ENCODE data around the gene EFCC1. TPM values are rescaled to one million over a fixed set of nuclear protein-coding genes. Genes with fewer than 3 reads are reported as not detected.

The EFCC1 gene
- total and polyA plus RNA-seq, 2 donors from 2014 or later = 2.4 to 3.7 TPM

DNA sequence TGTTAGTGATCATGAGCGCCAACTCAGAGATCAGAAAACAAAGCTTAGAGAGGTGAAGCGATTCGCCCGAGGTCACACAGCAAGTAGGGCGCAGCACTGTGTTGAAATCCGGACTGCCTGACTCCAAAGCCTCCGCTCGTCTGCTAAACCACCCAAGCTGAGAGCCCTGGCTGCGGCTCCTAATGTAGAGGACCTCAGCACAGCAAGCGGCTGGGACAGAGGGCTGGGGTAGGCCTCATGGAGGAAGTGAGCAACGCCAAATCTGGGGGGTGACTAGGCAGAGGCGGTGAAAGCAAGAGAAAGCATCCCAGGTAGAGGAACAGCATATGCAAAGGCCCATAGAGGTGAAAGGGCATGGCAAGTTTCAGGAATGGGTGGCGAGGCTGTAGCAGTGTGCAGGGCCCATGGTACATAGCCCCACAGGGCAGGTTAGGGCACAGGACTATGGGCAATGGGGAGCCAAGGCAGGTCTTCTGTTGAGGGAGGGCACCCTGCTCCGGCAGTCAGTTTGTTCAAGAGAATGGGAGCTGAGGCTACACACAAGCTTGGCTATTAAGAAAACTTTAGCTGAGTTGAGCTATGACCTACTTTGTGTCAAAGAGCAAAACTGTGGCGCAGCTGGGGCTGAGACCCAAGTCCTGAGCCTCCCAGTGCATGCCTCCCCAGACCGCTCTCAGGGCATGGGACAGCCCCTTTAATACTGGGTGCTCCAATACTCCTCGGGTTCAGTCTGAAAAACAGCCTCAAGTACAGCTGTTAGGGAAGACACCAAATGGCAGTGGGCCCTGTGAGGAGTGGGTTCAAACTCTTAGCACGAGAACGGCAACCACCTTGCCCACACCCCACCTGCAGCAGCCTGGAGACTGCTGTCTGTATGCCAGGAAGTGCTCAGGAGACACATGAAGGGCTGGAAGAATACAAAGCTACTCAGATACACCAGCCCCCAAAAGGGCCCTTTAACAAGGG is 6.2 kb upstream of the EFCC1 start:
- TF ChIP-seq, protein P1, sequence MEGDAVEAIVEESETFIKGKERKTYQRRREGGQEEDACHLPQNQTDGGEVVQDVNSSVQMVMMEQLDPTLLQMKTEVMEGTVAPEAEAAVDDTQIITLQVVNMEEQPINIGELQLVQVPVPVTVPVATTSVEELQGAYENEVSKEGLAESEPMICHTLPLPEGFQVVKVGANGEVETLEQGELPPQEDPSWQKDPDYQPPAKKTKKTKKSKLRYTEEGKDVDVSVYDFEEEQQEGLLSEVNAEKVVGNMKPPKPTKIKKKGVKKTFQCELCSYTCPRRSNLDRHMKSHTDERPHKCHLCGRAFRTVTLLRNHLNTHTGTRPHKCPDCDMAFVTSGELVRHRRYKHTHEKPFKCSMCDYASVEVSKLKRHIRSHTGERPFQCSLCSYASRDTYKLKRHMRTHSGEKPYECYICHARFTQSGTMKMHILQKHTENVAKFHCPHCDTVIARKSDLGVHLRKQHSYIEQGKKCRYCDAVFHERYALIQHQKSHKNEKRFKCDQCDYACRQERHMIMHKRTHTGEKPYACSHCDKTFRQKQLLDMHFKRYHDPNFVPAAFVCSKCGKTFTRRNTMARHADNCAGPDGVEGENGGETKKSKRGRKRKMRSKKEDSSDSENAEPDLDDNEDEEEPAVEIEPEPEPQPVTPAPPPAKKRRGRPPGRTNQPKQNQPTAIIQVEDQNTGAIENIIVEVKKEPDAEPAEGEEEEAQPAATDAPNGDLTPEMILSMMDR (IDR thresholded peaks at IDR 0.05; ENCODE audit: borderline replicate concordance, extremely low read depth, insufficient read depth) = no peak
- Histone ChIP-seq H3K27me3 (ENCODE audit: control insufficient read depth, insufficient read depth, low read length) (peaks cover 2% of the 10 kb centered on the region), H3K9me3 (ENCODE audit: control insufficient read depth in 2 of 3, insufficient read depth in 1 of 3, low read length in 3 of 3) (no peaks in the 10 kb centered on the region), H3K9ac (ENCODE audit: low read length in 3 of 3) (no peak overlapping the region), H3K27ac (ENCODE audit: low read depth in 2 of 2, low read length in 2 of 2) (no peak overlapping the region), H3K4me1 (ENCODE audit: control insufficient read depth in 2 of 3, insufficient read depth in 2 of 3, low read depth in 1 of 3, low read length in 3 of 3) (peaks cover 0 to 9% (median 3%) of the 10 kb centered on the region in 3 donors), H3K4me3 (ENCODE audit: low read length in 3 of 3) (peak overlapping the region in 2 of 3 donors; percentile 19 to 49), H3K36me3 (ENCODE audit: control insufficient read depth in 2 of 3, insufficient read depth in 3 of 3, low read length in 3 of 3) (no peaks in the 10 kb centered on the region)
- intact Hi-C loops (cut with DNase I) = no loop called here
- no peak for FAIRE-seq
- DNase-seq = peak in 1 of 5 donors; percentile 54

DNA sequence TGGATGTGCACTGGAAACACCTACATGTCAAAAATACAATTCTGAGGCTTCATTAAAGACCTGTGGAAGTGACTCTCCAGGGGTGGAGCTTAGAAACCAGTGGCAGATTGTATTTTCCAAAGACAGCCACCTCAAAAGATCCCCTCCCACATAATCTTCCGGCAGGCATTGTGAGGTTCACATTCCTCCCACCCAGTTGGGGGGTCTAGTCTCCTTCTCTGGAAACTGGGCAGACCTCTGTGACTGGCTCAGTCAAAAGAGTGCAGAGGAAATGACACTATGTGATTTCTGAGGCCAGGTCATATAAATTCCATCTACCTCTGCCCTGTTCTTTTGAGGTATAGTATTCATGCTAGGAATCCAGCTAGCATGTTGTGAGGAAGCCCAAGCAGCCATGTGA is 5.4 kb upstream of the EFCC1 start:
- no peak overlapping the region for H3K9ac ChIP-seq (ENCODE audit: low read length in 3 of 3)
- H3K27ac ChIP-seq (ENCODE audit: low read depth in 2 of 2, low read length in 2 of 2) = no peak overlapping the region
- no peaks in the 10 kb centered on the region for H3K9me3 ChIP-seq (ENCODE audit: control insufficient read depth in 2 of 3, insufficient read depth in 1 of 3, low read length in 3 of 3)
- DNase-seq = no peak
- peaks cover 0 to 12% (median 3%) of the 10 kb centered on the region in 3 donors for H3K4me1 ChIP-seq (ENCODE audit: control insufficient read depth in 2 of 3, insufficient read depth in 2 of 3, low read depth in 1 of 3, low read length in 3 of 3)
- H3K4me3 ChIP-seq (ENCODE audit: low read length in 3 of 3) = no peak overlapping the region
- intact Hi-C loops (cut with DNase I) = no loop called here
- H3K36me3 ChIP-seq (ENCODE audit: control insufficient read depth in 2 of 3, insufficient read depth in 3 of 3, low read length in 3 of 3) = no peaks in the 10 kb centered on the region
- peaks cover 8% of the 10 kb centered on the region for H3K27me3 ChIP-seq (ENCODE audit: control insufficient read depth, insufficient read depth, low read length)
- no peak for FAIRE-seq
- TF ChIP-seq, protein P1 (IDR thresholded peaks at IDR 0.05; ENCODE audit: borderline replicate concordance, extremely low read depth, insufficient read depth) = no peak

DNA sequence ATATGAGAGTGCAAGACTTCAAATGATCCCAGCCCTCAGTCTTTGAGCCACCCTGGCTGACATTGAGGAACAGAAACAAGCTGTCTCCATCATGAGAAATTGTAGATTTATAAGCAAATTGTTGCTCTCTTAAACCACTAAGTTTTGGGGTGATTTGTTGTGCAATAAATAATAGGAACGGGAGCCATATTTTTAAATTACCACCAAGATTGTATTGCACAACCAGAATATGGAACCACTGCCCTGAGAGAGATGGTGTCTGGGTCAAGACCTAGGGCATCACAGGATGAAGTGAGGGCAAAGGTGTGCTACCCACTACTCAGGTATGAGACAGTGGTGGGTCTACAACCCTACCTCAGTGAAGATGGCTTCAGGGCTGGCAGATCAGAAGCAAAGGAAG is 4.9 kb upstream of the EFCC1 start:
- intact Hi-C loops (cut with DNase I) = no loop called here
- H3K4me3 ChIP-seq (ENCODE audit: low read length in 3 of 3) = no peak overlapping the region
- TF ChIP-seq, protein P1 (IDR thresholded peaks at IDR 0.05; ENCODE audit: borderline replicate concordance, extremely low read depth, insufficient read depth) = no peak
- no peaks in the 10 kb centered on the region for H3K9me3 ChIP-seq (ENCODE audit: control insufficient read depth in 2 of 3, insufficient read depth in 1 of 3, low read length in 3 of 3)
- H3K9ac ChIP-seq (ENCODE audit: low read length in 3 of 3) = no peak overlapping the region
- DNase-seq = no peak
- H3K27me3 ChIP-seq (ENCODE audit: control insufficient read depth, insufficient read depth, low read length) = peaks cover 8% of the 10 kb centered on the region
- FAIRE-seq = no peak
- peaks cover 0 to 14% (median 3%) of the 10 kb centered on the region in 3 donors for H3K4me1 ChIP-seq (ENCODE audit: control insufficient read depth in 2 of 3, insufficient read depth in 2 of 3, low read depth in 1 of 3, low read length in 3 of 3)
- no peak overlapping the region for H3K27ac ChIP-seq (ENCODE audit: low read depth in 2 of 2, low read length in 2 of 2)
- H3K36me3 ChIP-seq (ENCODE audit: control insufficient read depth in 2 of 3, insufficient read depth in 3 of 3, low read length in 3 of 3) = no peaks in the 10 kb centered on the region
